Fibroblast of the aortic adventitia (primary cell): ENCODE measurements around the gene MYL9. TPM values are rescaled to one million over a fixed set of nuclear protein-coding genes. Genes with fewer than 3 reads are reported as not detected.
"Not testable (repeated sequence)": the region's sequence is repeated elsewhere in the genome, so short reads cannot be mapped to it uniquely, and the experiment has no call there.

Experiments
- DNase-seq: peaks from one replicate; pipeline ENCODE4 v3.0.0-alpha.2; 2010; ENCODE audit warnings: low read depth
- H3K4me3 ChIP-seq: 2 replicates; pipeline ENCODE4 v1.5.1; 2011; ENCODE audit warnings: low read depth, mild to moderate bottlenecking, control low read depth, low read length, moderate library complexity
- total RNA-seq: library from RNA; depleted of rRNA; stranded (reverse); fragments of >200 nt; gene quantifications from 2 replicates; pipeline ENCODE4 v1.2.3, GENCODE V29; 2012; ENCODE audit warnings: low replicate concordance
- TF ChIP-seq, protein P1 (sequence below): IDR thresholded peaks from 2 replicates; pipeline ENCODE4 v1.5.1; 2011; ENCODE audit warnings: mild to moderate bottlenecking, low read length, control low read depth, inconsistent platforms; ENCODE audit not compliant: insufficient read depth

Gene MYL9
- total RNA-seq, 1 donor = 43.6 TPM

DNA sequence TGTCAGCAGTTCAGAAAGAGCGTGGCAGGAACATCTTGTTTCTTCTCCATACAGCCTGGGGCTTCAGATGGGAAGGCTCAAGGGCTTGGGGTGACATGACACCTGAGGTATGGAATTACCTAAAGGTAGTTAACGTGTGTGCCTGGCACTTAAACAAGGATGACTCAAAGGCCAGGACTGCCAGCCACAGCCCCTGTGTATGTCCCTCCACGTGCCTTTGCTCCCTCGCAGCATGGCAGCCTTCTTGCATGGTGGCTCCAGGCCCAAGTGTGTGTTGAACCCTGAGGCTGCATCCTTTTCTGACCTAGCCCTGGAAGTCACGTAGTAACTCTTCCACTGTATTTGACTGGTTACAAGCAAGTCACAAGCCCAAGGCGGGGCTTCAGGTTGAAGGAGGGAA lies 33.6 kb upstream of the MYL9 start:
- TF ChIP-seq, protein P1, sequence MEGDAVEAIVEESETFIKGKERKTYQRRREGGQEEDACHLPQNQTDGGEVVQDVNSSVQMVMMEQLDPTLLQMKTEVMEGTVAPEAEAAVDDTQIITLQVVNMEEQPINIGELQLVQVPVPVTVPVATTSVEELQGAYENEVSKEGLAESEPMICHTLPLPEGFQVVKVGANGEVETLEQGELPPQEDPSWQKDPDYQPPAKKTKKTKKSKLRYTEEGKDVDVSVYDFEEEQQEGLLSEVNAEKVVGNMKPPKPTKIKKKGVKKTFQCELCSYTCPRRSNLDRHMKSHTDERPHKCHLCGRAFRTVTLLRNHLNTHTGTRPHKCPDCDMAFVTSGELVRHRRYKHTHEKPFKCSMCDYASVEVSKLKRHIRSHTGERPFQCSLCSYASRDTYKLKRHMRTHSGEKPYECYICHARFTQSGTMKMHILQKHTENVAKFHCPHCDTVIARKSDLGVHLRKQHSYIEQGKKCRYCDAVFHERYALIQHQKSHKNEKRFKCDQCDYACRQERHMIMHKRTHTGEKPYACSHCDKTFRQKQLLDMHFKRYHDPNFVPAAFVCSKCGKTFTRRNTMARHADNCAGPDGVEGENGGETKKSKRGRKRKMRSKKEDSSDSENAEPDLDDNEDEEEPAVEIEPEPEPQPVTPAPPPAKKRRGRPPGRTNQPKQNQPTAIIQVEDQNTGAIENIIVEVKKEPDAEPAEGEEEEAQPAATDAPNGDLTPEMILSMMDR = no peak
- H3K4me3 ChIP-seq = no peak overlapping the region
- DNase-seq = no peak

- TF ChIP-seq, protein P1 = no peak
- H3K4me3 ChIP-seq = no peak overlapping the region
- DNase-seq = no peak
These were observed 22.2 kb upstream of the MYL9 start for GRCh38 chr20:36519012-36519719.

DNA sequence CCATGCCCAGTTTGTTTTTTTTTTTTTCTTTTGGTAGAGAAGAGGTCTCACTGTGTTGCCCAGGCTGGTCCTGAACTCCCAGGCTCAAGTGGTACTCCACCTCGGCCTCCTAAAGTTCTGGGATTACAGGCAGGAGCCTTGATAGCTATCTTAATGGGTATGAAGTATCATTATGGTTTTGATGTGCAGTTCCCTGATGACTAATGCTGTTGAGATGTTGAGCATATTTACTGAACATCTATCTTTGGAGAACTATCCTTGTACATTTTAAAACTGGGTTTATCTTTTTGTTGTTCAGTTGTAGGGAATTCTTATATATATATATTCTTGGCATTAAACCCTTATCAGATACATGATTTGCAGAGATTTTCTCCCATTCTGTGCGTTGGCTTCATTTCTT lies 21.4 kb upstream of the MYL9 start:
- no peak overlapping the region for H3K4me3 ChIP-seq
- no peak for DNase-seq
- TF ChIP-seq, protein P1 = no peak

DNA sequence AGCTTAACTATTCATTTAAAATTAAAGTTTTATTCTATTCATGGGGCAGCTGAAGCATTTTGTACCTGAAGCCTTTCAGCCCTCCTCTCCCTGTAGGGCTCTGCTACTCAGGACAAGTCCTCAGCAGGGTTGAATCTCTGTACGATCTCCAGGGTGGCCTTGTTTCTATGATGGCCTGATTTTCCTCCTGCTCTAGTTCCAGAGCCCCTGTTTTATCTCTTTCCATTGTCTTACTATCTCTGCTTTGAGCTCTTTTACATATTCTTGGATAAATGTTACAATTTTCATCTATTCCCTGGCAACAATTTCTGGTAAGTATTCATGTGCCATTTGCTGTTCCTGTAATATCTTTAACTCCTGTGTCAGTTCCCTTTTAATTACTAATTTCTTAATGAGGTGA lies 19.8 kb upstream of the MYL9 start:
- H3K4me3 ChIP-seq = no peak overlapping the region
- peak; percentile 51 for DNase-seq
- TF ChIP-seq, protein P1 = no peak

- DNase-seq, H3K4me3 ChIP-seq: not testable (repeated sequence)
These were observed 18.9 kb upstream of the MYL9 start for GRCh38 chr20:36522412-36522811.

- TF ChIP-seq, protein P1 = no peak
- DNase-seq = peak; percentile 27
These were observed 18.0 kb upstream of the MYL9 start for GRCh38 chr20:36523341-36523740.

GRCh38 chr20:36525620-36526365 lies 15.5 kb upstream of the MYL9 start:
- no peak for DNase-seq
- TF ChIP-seq, protein P1 = no peak
- no peak overlapping the region for H3K4me3 ChIP-seq

More at GRCh38 chr20:36523341-36523740, 18.0 kb upstream of the MYL9 start:
- H3K4me3 ChIP-seq = no peak overlapping the region
